Psoas muscle (tissue), 8 donors: Measurements from ENCODE around the gene PTPRO. TPM values are rescaled to one million over a fixed set of nuclear protein-coding genes. Genes with fewer than 3 reads are reported as not detected.

Source experiments
- ATAC-seq, 4 donors: fragments of 200-7000 bp; cut with Tn5 transposase; one replicate each; pipeline ENCODE4 v1.9.1; 2020; ENCODE audit warnings: moderate library complexity in 3 of 4, mild to moderate bottlenecking in 2 of 4
- DNase-seq, 2 donors: peaks; one replicate each; pipeline ENCODE4 v3.0.0-alpha.2; 2020
- H3K27ac ChIP-seq: fragments of 200-600 bp; one replicate; pipeline ENCODE4 v1.8.0; 2022
- H3K27me3 ChIP-seq, 3 donors: fragments of 200-600 bp in 1 of 3; one replicate each; pipeline versions ENCODE4 v1.6.1 to v1.8.0; 2013 to 2022; ENCODE audit warnings: low read length in 2 of 3, mild to moderate bottlenecking in 2 of 3, moderate library complexity in 1 of 3; ENCODE audit not compliant: insufficient read depth in 3 of 3
- H3K36me3 ChIP-seq, 2 donors: fragments of 200-600 bp in 1 of 2; one replicate each; pipeline versions ENCODE4 v1.6.1 to v1.8.0; 2013 to 2022; ENCODE audit warnings: low read depth in 1 of 2, mild to moderate bottlenecking in 1 of 2, moderate library complexity in 1 of 2; ENCODE audit not compliant: insufficient read depth in 1 of 2
- H3K4me1 ChIP-seq: fragments of 200-600 bp; one replicate; pipeline ENCODE4 v1.8.0; 2022
- H3K4me3 ChIP-seq: fragments of 200-600 bp; one replicate; pipeline ENCODE4 v1.8.0; 2022; ENCODE audit warnings: mild to moderate bottlenecking
- H3K9me3 ChIP-seq: fragments of 200-600 bp; one replicate; pipeline ENCODE4 v1.8.0; 2022
- WGBS, 3 donors: extraction: QIAGEN DNeasy Blood & Tissue Kit; methylation state at CpG; one replicate each; pipeline versions ENCODE4 v1.1.6 to v1.1.7; 2013; 5-methylcytosine and 5-hydroxymethylcytosine counted together
- intact Hi-C, 2 donors: fragments of 100-400 bp; cut with DNase I; formaldehyde crosslinking; loops; one replicate each; pipeline versions ENCODE4 v1.11.0 to v1.14.2; 2022
- polyA plus RNA-seq, 3 donors: library from polyadenylated mRNA; stranded (reverse); fragments of 200-250 nt; gene quantifications; one replicate each; pipeline ENCODE4 v1.2.3, GENCODE V29; 2013
- total RNA-seq, 4 donors: library from RNA; stranded (reverse); fragmentation: NEBNext Ultra II Directional in 2 of 4; extraction: Animal tissue kit (Norgen Biotek cat#: 25700) in 2 of 4; gene quantifications; one replicate each; pipeline versions ENCODE4 v1.2.1 to v1.2.4, GENCODE V29; 2021 to 2023
- TF ChIP-seq, protein P1 (sequence below): fragments of 200-600 bp; IDR thresholded peaks from one replicate; pipeline ENCODE4 v1.8.0; 2022; ENCODE audit warnings: antibody characterized with exemption
- donor health status: healthy with polysubstance abuse.
- donor health status: DM: no; HTN: no; CAD: no; lungs with moderate emphysema.
- donor health status: Bipolar disorder and iron deficiency.
- donor health status: healthy.
- donor health status: DM: yes; HTN: yes; CAD: no.
- donor health status: DM: no; HTN: no; CAD: no.
- donor health status: DM: no; HTN: no; CAD: no.
- donor health status: DM: yes; HTN: yes; CAD: no.

Gene PTPRO
- total and polyA plus RNA-seq, 7 donors = 0.21 to 2.3 (median 0.45) TPM

DNA sequence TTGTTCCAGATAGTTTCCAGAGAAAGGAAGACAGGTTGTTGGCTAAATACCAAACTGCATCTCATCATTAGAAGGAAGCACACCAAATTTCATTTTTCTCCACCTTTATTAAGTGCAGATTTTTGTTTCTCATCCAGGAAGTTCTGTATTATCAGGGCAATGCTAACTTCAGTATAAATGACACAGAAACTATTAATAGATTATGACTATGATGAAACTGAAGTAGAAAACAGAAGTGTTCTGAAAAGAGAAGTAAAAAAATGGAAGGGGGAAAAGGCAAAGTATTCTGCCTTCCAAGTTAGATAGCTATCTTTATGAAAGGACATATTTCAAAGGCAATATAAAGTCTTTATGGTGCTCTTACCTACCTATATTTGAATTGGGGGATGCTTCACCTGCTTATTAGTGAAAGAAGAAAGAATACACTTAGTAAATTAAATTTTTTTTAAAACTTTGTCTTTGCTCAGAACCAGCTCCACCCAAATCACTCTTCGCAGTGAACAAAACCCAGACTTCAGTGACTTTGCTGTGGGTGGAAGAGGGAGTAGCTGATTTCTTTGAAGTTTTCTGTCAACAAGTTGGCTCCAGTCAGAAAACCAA is 223.9 kb downstream of the PTPRO start:
- no peaks in the 10 kb centered on the region for H3K4me1 ChIP-seq
- DNase-seq (no peak), ATAC-seq (no peak)
- intact Hi-C loops = no loop called here
- no peak overlapping the region for H3K27ac ChIP-seq
- no peaks in the 10 kb centered on the region for H3K36me3 ChIP-seq
- no peaks in the 10 kb centered on the region for H3K9me3 ChIP-seq
- TF ChIP-seq, protein P1, sequence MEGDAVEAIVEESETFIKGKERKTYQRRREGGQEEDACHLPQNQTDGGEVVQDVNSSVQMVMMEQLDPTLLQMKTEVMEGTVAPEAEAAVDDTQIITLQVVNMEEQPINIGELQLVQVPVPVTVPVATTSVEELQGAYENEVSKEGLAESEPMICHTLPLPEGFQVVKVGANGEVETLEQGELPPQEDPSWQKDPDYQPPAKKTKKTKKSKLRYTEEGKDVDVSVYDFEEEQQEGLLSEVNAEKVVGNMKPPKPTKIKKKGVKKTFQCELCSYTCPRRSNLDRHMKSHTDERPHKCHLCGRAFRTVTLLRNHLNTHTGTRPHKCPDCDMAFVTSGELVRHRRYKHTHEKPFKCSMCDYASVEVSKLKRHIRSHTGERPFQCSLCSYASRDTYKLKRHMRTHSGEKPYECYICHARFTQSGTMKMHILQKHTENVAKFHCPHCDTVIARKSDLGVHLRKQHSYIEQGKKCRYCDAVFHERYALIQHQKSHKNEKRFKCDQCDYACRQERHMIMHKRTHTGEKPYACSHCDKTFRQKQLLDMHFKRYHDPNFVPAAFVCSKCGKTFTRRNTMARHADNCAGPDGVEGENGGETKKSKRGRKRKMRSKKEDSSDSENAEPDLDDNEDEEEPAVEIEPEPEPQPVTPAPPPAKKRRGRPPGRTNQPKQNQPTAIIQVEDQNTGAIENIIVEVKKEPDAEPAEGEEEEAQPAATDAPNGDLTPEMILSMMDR = no peak
- WGBS, 3 donors = 89 to 96% (median 92%) methylated on average over 1 of the region's 1 CpG
- H3K27me3 ChIP-seq = peaks cover 0 to 4% (median 0%) of the 10 kb centered on the region in 3 donors
- H3K4me3 ChIP-seq = peak overlapping the region; percentile 20

DNA sequence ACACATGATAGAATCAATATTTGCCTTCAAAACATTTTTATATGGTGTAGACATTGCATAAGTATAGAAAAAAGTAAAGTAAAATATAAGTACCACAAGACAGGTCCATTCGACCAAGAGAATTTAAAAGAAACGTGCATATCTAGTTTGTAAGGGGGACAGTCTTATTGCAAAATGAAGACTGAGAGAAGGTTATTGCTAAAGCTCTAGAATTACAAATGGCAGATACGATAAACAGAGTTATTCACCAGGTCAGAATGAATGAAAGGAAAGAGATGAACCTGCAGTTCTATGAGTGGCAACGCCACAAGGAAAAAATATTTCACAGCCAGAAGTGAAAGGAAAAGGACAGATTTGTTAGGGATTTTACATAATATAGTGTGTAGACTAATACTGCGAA is 224.8 kb downstream of the PTPRO start:
- WGBS, 3 donors = 88 to 91% (median 89%) methylated on average over 5 of the region's 5 CpGs
- Histone ChIP-seq H3K4me1 (no peaks in the 10 kb centered on the region), H3K27me3 (peaks cover 0 to 4% (median 0%) of the 10 kb centered on the region in 3 donors), H3K36me3 (no peaks in the 10 kb centered on the region), H3K27ac (no peak overlapping the region), H3K9me3 (no peaks in the 10 kb centered on the region), H3K4me3 (peak overlapping the region; percentile 20)
- TF ChIP-seq, protein P1 = no peak
- no peak for ATAC-seq
- intact Hi-C loops = no loop called here
- DNase-seq = no peak

DNA sequence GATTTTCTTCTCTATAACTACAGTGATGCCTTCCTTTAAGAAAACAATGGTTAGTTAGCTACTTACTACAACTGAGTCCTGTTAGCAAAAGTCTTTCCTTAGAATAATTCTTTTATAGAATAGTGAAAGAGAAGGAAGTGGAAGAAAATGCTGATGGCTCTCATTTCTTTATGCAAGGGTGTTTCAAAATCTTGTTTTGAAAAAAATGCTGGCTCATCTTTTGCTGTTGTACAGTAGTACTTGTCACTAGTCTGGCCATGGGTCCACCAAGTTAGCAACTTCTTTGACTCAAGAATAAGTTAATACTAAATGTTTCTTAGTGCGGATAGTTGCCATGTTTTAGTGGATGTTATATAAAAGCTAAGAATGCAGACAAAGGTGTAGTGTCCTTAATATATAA is 225.4 kb downstream of the PTPRO start:
- peak overlapping the region; percentile 20 for H3K4me3 ChIP-seq
- intact Hi-C loops = no loop called here
- 92 to 100% (median 97%) methylated on average over 1 of the region's 1 CpG for WGBS, 3 donors
- no peaks in the 10 kb centered on the region for H3K36me3 ChIP-seq
- no peaks in the 10 kb centered on the region for H3K4me1 ChIP-seq
- H3K27ac ChIP-seq = no peak overlapping the region
- no peak for ATAC-seq
- TF ChIP-seq, protein P1 = no peak
- peaks cover 0 to 4% (median 0%) of the 10 kb centered on the region in 3 donors for H3K27me3 ChIP-seq
- no peaks in the 10 kb centered on the region for H3K9me3 ChIP-seq
- no peak for DNase-seq

DNA sequence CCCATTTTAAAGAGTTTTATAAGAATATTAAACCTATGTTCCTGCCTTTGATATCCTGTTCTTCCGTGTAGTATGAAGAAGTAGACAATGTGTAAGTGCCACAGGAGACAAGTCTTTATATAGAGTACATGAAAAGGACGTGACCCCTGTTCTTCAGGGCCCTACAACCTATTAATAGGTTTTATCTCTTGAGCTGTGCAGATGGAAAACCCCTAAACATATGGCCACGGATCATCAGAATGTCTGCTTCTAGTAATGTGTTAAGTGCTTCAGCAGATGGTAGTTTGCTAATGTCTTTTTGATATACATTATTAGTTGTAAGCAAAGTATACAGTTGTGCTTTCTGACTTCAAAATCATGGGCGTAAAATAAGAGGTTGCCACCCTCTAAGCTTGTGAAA is 228.5 kb downstream of the PTPRO start:
- ATAC-seq = no peak
- intact Hi-C loops = no loop called here

More for the DNA sequence above, 228.5 kb downstream of the PTPRO start:
- TF ChIP-seq, protein P1 = no peak
- H3K36me3 ChIP-seq = no peaks in the 10 kb centered on the region
- no peaks in the 10 kb centered on the region for H3K9me3 ChIP-seq
- H3K27me3 ChIP-seq = peaks cover 0 to 4% (median 0%) of the 10 kb centered on the region in 3 donors
- WGBS, 3 donors = 75 to 78% (median 77%) methylated on average over 4 of the region's 4 CpGs
- H3K4me3 ChIP-seq = no peak overlapping the region
- DNase-seq = no peak
- H3K27ac ChIP-seq = no peak overlapping the region
- no peaks in the 10 kb centered on the region for H3K4me1 ChIP-seq
